Activated CD8-positive, alpha-beta memory T cell treated with anti-CD3 and anti-CD28 coated beads, Interleukin-2, amount 50 U/mL, for 1 hour (primary cell): Measurements from ENCODE around the gene FBXL16.
A peak's percentile ranks its signal among the peaks of the same experiment; 100 is the strongest.

Experiments
- DNase-seq: peaks from one replicate; pipeline ENCODE4 v3.0.0-alpha.2; 2020; ENCODE audit errors: extremely low read depth

The FBXL16 gene

GRCh38 chr16:678209-678857 is 27.3 kb downstream of the FBXL16 start:
- no peak for DNase-seq

DNA sequence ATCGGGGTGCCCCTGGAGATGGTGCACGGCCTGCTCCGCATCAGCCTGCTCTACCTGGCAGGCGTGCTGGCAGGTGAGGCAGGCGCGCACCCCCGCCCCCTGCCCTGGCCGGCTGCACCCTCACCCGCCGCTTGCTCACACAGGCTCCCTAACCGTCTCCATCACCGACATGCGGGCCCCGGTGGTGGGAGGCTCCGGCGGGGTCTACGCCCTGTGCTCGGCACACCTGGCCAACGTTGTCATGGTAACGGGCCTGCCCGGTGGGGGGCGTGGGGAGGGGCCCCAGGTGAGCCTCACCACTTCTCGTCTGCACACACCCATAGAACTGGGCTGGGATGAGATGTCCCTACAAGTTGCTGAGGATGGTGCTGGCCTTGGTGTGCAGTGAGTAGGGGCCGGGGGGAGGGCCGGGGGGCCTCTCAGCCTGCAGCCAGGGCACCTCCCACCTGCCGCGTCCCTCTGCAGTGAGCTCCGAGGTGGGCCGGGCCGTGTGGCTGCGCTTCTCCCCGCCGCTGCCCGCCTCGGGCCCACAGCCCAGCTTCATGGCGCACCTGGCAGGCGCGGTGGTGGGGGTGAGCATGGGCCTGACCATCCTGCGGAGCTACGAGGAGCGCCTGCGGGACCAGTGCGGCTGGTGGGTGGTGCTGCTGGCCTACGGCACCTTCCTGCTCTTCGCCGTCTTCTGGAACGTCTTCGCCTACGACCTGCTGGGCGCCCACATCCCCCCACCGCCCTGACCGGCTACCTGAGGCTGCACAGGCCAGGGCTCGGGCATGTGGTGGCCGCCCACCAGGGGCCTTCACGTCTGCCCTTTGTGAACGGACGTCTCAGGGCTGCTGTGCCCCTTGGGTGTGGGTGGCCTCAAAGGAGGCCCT is 28.0 kb downstream of the FBXL16 start:
- no peak for DNase-seq

DNA sequence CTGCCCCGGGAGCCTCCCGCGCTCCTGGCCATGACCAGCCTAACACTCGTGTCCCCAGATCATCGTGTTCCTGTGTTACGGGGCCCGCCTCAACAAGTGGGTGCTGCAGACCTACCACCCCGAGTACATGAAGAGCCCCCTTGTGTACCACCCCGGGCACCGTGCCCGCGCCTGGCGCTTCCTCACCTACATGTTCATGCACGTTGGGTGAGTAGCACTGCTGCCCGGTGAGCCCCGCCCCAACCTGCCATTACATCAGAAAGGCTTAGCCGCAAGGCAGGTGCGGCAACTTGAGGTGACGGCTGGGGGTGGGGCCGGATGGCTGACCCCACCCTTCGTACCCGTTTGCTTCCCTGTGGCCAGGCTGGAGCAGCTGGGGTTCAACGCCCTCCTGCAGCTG is 28.7 kb downstream of the FBXL16 start:
- no peak for DNase-seq

DNA sequence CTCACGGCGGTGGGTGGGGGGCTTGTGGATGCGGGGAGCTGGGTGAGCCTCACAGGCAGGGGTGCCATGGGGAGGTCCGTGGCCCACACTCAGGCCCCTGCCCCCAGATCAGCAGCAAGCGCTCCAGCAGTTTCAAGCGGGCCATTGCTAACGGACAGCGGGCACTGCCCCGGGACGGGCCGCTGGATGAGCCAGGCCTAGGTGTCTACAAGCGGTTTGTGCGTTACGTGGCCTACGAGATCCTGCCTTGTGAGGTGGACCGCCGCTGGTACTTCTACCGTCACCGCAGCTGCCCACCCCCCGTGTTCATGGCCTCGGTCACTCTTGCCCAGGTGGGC is 29.1 kb downstream of the FBXL16 start:
- DNase-seq, result no peak

GRCh38 chr16:675884-676564 is 29.6 kb downstream of the FBXL16 start:
- no peak for DNase-seq

DNA sequence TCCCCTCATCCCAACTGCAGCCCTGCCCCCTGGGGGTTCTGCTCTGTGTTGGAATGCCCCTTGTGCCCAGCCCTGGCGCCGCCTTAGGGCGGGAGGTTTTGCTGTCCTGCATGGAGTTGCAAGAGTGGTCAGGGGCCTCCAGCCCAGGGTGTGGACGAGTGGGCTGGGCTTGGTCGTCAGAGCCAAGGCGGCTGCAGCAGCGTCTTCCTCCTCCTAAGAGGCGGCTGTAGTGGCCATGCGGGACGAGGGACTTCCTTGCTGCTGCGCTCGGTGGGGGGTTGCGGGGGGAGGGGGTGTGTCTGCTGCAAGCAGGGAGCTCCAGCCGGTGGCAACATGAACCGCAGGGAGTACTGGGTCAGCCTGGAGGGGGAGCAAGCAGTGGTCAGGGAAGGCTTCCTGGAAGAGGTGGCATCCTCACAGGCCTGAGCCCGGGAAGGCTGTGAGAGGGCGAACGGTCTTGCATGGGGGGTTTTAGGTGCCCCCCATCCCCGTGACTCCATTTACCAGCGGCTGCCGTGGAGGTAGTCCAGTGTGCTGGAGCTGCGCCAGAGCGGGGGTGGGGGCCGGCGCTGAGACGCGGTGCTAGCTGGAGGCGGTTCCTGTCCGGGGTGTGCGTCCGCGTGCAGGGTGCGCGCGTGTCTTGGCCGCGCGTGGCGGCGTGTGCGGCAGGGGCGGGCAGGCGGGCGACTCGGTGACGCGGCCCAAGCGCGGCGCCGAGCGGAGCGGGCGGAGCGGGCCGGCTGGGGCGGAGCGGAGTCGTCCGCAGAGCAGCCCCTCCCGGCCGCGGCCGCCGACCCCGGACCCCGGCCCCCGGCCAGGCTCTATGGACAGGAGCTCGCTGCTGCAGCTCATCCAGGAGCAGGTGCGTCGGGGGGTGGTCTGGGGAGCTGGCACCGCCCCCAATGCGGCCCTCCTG is 30.4 kb downstream of the FBXL16 start, which contains the start of gene RHBDL1:
Gene RHBDL1 (plus strand): TSS at position 704 of the 916 bp plus-strand sequence. CDS start 120 bp downstream, at position 824.
- no peak for DNase-seq

GRCh38 chr16:674214-674881 is 31.3 kb downstream of the FBXL16 start:
- DNase-seq, result no peak

DNA sequence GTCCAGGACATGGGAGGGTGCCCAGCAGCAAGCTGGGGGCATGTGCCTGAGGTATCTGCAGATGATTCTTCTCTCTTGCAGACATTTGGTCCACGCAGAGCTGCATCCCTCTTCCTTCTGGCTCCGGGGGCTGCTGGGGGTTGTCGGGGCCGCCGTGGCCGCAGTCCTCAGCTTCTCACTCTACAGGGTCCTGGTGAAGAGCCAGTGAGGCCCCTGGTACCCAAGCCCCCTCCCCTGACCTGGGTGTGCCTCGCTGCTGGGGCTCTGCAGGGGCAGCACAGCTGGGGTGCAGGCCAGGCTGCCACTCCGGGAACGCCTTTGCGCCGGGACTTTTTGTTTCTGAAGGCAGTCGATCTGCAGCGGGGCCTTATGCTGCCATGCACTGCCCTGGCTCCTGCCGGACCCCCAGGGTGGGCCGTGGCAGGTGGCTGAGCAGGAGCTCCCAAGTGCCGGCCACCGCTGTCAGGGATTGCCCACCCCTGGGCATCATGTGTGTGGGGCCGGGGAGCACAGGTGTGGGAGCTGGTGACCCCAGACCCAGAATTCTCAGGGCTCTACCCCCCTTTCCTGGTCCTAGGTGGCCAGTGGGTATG is 32.1 kb downstream of the FBXL16 start:
- DNase-seq, result no peak

GRCh38 chr16:672851-673250 is 32.8 kb downstream of the FBXL16 start:
- no peak for DNase-seq

- DNase-seq, result no peak
Observed at GRCh38 chr16:672371-672770, 33.2 kb downstream of the FBXL16 start.

DNA sequence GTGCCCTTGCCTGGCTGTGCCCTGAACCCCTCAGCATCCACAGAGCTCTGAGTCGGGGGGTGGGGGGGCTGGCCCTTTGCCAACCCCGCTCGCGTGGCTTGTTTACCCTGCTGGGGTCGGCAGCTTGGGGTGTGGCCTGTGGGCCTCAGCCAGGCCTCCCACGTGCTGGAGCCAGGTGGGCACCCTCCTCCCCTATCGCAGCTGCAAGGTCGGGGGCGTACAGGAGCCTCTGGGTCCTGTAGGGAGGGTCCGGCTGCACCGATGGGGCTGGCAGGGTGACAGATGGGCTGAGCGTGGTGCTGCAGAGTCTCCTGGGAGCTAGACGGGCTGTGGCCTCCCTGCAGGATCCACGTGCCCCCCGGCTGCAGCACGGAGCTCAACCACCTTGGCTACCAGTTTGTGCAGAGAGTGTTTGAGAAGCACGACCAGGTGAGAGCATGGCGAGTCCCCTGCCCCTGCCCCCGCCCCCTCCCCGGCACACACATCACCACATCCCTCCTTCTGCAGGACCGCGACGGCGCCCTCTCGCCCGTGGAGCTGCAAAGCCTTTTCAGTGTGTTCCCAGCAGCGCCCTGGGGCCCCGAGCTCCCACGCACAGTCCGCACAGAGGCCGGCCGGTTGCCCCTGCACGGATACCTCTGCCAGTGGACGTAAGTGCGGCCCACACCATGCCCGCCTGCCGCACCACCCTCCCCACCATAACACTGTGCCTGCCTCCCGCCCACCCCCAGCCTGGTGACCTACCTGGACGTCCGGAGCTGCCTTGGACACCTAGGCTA is 34.1 kb downstream of the FBXL16 start:
- no peak for DNase-seq

DNA sequence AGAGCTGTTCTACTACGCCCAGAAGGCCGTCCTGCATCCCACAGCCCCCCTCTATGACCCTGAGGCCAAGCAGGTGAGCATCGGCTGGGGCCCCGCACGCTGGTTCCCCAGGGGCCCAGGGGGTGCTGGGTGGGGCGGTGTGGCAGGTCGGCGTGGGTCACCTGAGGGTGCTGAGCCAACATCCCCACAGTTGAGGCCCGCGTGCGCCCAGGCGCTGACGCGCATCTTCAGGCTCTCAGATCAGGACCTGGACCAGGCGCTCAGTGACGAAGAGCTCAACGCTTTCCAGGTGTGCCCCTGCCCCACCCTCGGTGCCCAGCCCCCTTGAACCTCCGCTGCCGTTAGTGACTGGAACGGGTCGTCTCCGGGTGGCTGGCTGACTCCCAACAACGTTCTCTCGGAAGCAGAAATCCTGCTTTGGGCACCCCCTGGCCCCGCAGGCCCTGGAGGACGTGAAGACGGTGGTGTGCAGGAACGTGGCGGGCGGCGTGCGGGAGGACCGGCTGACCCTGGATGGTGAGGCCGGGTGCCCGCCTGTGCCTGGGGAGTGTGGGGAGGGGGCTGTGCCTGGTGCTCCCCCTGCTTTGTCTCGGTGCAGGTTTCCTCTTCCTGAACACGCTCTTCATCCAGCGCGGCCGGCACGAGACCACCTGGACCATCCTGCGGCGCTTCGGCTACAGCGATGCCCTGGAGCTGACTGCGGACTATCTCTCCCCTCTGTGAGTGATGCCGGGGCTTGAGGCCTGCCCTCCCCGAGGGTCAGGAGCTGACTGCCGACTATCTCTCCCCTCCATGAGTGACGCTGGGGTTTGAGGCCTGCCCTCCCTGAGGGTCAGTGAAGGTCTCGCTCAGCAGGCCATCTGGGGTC is 34.9 kb downstream of the FBXL16 start:
- no peak for DNase-seq

GRCh38 chr16:669666-670065 is 35.9 kb downstream of the FBXL16 start:
- no peak for DNase-seq

- DNase-seq, result no peak
Observed at GRCh38 chr16:668519-669171, 37.0 kb downstream of the FBXL16 start.

DNA sequence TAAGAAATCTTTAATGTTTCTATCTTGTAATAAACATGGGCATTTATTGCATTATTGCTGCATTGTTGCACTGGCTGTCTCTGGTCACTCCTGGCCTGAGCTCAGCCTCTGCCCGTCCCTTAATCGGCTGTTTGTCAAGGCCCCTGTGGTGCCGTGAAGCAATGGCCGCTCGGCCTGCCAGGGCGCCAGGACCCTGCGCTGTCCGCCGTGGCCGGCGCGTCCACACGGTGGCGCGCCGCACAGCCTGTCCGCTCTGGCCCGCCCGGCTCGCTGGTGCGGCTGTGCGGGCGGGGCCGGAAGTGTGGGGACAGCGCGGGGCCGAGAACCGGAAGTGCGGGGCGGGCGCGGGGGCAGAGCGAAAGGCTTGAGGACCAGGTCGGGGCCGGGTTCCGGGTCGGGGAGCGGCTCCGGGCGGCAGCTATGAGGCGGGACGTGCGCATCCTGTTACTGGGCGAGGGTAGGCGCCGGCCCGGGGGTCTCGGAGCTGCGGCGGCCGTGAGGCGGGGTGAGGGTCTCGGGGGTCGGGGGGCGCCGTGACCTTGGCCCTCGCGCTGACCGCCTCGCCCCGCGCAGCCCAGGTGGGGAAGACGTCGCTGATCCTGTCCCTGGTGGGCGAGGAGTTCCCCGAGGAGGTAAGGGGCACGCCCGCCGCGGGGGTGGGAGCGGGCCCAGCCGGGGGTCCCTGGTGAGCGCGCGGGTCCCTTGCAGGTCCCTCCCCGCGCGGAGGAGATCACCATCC is 37.7 kb downstream of the FBXL16 start, which contains the start of gene RHOT2:
Gene RHOT2 (plus strand): TSS at position 353 of the 739 bp plus-strand sequence. CDS start 68 bp downstream, at position 421.
- DNase-seq, result peak; percentile 78

- no peak for DNase-seq
Observed at GRCh38 chr16:667113-667779, 38.4 kb downstream of the FBXL16 start.

- no peak for DNase-seq
Observed at GRCh38 chr16:666572-666971, 39.0 kb downstream of the FBXL16 start.
